ENCODE measurements around the gene UGT1A6.
"Not testable (repeated sequence)": the region's sequence is repeated elsewhere in the genome, so short reads cannot be mapped to it uniquely, and the experiment has no call there.

The UGT1A6 gene

DNA sequence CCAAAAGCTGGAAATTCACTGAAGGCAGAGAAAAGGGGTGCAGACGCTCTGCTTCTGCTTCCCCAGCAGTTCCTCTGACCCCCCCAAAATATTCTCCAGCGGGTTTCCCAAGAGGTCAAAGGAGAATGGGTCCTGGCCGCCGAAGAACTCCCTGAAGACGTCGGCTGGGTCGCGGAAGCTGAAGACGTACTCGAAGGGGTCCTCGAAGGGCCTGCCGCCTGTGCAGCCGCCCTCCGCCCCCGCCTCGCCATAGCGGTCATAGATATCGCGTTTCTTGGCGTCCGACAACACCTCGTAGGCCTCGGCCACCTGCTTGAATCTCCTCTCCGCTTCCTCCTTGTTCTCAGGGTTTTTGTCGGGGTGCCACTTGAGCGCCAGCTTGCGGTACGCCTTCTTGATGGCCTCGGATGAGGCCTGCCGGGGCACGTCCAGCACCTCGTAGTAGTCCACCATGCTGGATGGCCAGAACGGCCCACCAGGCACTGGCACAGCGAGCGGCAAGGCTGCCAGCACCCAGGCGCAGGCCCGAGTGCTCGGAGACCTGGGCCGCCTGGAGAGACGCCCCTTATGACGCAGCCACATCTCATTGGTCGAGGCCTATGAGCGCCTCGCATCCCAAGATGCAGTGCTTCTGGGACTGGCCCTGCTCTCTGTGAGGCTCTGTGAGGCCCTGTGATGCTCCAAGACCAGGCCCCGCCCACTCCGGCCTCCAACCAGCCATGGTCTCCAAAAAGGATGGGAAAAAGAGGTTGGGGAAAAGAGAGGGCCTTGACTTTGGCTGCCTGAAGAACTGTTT, 51.0 kb downstream of the UGT1A6 start:
- H3K4me3 ChIP-seq (replicated peaks; ENCODE audit: insufficient read depth, low read length): no peak overlapping the region
- no peak for DNase-seq (ENCODE audit: low read depth in 1 of 2, low spot score in 1 of 2)
- peaks cover 2% of the 10 kb centered on the region for H3K27me3 ChIP-seq (ENCODE audit: insufficient read depth, poor library complexity, severe bottlenecking)
- no peak overlapping the region for H3K27ac ChIP-seq (replicated peaks)
- TF ChIP-seq, protein P1, sequence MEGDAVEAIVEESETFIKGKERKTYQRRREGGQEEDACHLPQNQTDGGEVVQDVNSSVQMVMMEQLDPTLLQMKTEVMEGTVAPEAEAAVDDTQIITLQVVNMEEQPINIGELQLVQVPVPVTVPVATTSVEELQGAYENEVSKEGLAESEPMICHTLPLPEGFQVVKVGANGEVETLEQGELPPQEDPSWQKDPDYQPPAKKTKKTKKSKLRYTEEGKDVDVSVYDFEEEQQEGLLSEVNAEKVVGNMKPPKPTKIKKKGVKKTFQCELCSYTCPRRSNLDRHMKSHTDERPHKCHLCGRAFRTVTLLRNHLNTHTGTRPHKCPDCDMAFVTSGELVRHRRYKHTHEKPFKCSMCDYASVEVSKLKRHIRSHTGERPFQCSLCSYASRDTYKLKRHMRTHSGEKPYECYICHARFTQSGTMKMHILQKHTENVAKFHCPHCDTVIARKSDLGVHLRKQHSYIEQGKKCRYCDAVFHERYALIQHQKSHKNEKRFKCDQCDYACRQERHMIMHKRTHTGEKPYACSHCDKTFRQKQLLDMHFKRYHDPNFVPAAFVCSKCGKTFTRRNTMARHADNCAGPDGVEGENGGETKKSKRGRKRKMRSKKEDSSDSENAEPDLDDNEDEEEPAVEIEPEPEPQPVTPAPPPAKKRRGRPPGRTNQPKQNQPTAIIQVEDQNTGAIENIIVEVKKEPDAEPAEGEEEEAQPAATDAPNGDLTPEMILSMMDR (IDR thresholded peaks at IDR 0.05; ENCODE audit: insufficient read depth, low read length): no peak
- TF ChIP-seq SPI1 (IDR thresholded peaks at IDR 0.05; ENCODE audit: borderline replicate concordance, low read depth): no peak
- no peak for TF ChIP-seq POLR2AphosphoS5 (IDR thresholded peaks at IDR 0.05; ENCODE audit: low read depth)
- no peak for TF ChIP-seq GABPA (IDR thresholded peaks at IDR 0.05; ENCODE audit: low read depth)
- TF ChIP-seq, protein P2, sequence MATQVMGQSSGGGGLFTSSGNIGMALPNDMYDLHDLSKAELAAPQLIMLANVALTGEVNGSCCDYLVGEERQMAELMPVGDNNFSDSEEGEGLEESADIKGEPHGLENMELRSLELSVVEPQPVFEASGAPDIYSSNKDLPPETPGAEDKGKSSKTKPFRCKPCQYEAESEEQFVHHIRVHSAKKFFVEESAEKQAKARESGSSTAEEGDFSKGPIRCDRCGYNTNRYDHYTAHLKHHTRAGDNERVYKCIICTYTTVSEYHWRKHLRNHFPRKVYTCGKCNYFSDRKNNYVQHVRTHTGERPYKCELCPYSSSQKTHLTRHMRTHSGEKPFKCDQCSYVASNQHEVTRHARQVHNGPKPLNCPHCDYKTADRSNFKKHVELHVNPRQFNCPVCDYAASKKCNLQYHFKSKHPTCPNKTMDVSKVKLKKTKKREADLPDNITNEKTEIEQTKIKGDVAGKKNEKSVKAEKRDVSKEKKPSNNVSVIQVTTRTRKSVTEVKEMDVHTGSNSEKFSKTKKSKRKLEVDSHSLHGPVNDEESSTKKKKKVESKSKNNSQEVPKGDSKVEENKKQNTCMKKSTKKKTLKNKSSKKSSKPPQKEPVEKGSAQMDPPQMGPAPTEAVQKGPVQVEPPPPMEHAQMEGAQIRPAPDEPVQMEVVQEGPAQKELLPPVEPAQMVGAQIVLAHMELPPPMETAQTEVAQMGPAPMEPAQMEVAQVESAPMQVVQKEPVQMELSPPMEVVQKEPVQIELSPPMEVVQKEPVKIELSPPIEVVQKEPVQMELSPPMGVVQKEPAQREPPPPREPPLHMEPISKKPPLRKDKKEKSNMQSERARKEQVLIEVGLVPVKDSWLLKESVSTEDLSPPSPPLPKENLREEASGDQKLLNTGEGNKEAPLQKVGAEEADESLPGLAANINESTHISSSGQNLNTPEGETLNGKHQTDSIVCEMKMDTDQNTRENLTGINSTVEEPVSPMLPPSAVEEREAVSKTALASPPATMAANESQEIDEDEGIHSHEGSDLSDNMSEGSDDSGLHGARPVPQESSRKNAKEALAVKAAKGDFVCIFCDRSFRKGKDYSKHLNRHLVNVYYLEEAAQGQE (IDR thresholded peaks at IDR 0.05; ENCODE audit: insufficient replicate concordance, low read depth): no peak

DNA sequence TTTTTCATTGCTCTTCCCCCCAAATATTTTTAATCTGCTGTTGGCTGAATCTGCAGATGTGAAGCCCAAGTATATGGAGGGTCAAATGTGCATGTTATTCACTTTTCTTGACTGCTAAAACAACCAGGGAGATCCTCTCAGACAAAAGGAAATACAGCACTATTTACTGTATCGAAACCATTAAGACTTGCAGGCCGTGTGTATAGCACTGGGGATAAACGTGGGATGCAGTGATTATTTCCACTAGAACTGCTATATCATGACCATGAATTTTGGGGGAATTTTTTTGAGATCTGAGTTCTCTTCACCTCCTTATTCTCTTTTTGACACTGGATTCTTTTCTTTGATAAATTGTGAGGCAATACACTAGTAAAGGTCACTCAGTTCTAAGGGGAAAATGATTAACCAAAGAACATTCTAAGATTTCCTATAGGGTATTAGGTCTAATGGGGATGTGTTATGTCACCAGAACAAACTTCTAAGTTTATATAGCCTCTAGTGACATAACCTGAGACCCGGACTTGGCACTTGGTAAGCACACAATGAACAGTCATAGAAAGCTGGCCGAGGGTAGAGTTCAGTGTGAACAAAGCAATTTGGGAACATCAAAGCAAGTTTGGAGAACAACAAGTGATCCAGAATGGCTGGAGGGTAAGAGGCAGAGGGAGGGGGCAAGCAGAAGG, 52.5 kb downstream of the UGT1A6 start:
- peaks cover 2% of the 10 kb centered on the region for H3K27me3 ChIP-seq (ENCODE audit: insufficient read depth, poor library complexity, severe bottlenecking)
- no peak overlapping the region for H3K27ac ChIP-seq (replicated peaks)
- DNase-seq (ENCODE audit: low read depth in 1 of 2, low spot score in 1 of 2): no peak
- TF ChIP-seq, protein P2 (IDR thresholded peaks at IDR 0.05; ENCODE audit: insufficient replicate concordance, low read depth): no peak
- no peak overlapping the region for H3K4me3 ChIP-seq (replicated peaks; ENCODE audit: insufficient read depth, low read length)

DNA sequence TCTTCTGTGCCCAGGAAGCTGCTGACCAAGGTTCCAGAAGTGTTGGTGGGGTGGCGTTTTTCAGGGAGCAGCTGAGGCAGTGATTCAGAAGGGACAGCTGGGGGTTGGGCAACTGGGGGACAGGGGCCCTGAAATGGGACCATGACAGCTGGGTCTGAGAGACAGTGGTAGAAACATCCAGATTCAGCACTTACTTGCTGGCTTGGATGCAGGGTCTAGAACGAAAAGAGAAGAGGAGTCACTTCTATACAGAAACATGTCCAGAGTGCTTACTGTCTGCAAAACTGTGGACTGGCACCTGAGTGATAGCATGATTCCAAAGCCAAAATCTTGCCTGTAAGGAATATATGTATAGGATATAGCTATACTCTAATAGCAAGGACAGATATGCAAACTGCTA, 53.1 kb downstream of the UGT1A6 start:
- not testable (repeated sequence) for H3K4me3 ChIP-seq (replicated peaks; ENCODE audit: insufficient read depth, low read length); H3K27me3 ChIP-seq (ENCODE audit: insufficient read depth, poor library complexity, severe bottlenecking); DNase-seq (ENCODE audit: low read depth in 1 of 2, low spot score in 1 of 2); H3K27ac ChIP-seq (replicated peaks)

DNA sequence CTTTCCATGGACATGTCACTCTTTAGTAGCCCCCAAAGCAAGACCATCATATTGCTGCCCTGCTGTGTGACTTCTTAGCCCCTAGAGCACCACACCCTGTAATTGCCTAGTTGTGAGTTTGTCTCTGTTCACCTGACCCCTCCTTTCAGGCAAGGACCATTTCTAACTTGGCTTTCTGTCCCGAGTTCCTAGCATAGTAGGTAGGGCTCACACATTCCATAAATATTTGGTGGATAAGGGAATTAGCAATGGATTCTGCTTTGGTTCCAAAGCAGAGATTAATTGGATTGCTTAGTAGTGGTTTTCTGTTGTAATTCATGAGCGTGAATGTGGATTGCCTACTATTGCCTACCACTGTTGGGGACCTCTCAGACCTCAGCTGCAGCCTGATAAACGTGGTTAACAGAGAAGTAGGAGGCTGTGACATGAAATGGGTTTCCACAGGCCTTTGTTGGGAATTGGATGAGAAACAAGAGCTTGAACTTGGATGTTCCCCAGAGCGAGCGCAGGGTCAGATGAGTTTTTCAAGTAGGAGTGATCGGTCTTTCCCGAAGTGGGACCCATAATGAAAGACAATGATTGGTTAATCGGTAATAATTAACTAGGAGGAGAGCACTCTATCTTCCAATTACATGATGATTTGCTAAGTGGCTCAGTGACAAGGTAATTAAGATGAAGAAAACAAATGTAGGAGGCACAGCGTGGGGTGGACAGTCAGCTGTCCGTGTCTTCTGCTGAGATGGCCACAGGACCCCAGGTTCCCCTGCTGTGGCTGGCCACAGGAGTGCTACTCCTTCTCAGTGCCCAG, 54.0 kb downstream of the UGT1A6 start:
- no peak for TF ChIP-seq POLR2AphosphoS5 (IDR thresholded peaks at IDR 0.05; ENCODE audit: low read depth)
- no peak for TF ChIP-seq GABPA (IDR thresholded peaks at IDR 0.05; ENCODE audit: low read depth)
- TF ChIP-seq SPI1 (IDR thresholded peaks at IDR 0.05; ENCODE audit: borderline replicate concordance, low read depth): no peak
- TF ChIP-seq, protein P2 (IDR thresholded peaks at IDR 0.05; ENCODE audit: insufficient replicate concordance, low read depth): no peak
- TF ChIP-seq, protein P1 (IDR thresholded peaks at IDR 0.05; ENCODE audit: insufficient read depth, low read length): no peak
- no peak for DNase-seq (ENCODE audit: low read depth in 1 of 2, low spot score in 1 of 2)
- no peak overlapping the region for H3K4me3 ChIP-seq (replicated peaks; ENCODE audit: insufficient read depth, low read length)
- no peak overlapping the region for H3K27ac ChIP-seq (replicated peaks)
- H3K27me3 ChIP-seq (ENCODE audit: insufficient read depth, poor library complexity, severe bottlenecking): no peaks in the 10 kb centered on the region
